Measurements from ENCODE around the gene PRAMEF13.
"Not testable (repeated sequence)": the region's sequence is repeated elsewhere in the genome, so short reads cannot be mapped to it uniquely, and the experiment has no call there.

PRAMEF13 gene

GRCh38 chr1:13201309-13201708, at the start of gene PRAMEF13:
Gene PRAMEF13, minus strand, starts transcription at chr1:13201409. Its CDS starts 1,820 bp downstream, at chr1:13199589.
- DNase-seq, result not testable (repeated sequence)

- DNase-seq, result not testable (repeated sequence)
Observed at GRCh38 chr1:13247122-13247521, 45.9 kb upstream of the PRAMEF13 start.

- not testable (repeated sequence) for DNase-seq
Observed at GRCh38 chr1:13246554-13246871, 45.3 kb upstream of the PRAMEF13 start.

GRCh38 chr1:13245841-13246553, 44.8 kb upstream of the PRAMEF13 start:
- not testable (repeated sequence) for DNase-seq

GRCh38 chr1:13243536-13244263, 42.5 kb upstream of the PRAMEF13 start:
- not testable (repeated sequence) for DNase-seq

GRCh38 chr1:13239633-13240032, 38.4 kb upstream of the PRAMEF13 start:
- DNase-seq, result not testable (repeated sequence)

GRCh38 chr1:13237572-13237971, 36.4 kb upstream of the PRAMEF13 start:
- not testable (repeated sequence) for DNase-seq

GRCh38 chr1:13234057-13234456, 32.8 kb upstream of the PRAMEF13 start:
- not testable (repeated sequence) for DNase-seq

- not testable (repeated sequence) for DNase-seq
Observed at GRCh38 chr1:13232056-13232455, 30.8 kb upstream of the PRAMEF13 start.

GRCh38 chr1:13231061-13231750, 30.0 kb upstream of the PRAMEF13 start:
- DNase-seq, result not testable (repeated sequence)

GRCh38 chr1:13230601-13231000, 29.4 kb upstream of the PRAMEF13 start:
- not testable (repeated sequence) for DNase-seq

GRCh38 chr1:13230096-13230495, 28.9 kb upstream of the PRAMEF13 start:
- not testable (repeated sequence) for DNase-seq

- no peak for DNase-seq
Observed at GRCh38 chr1:13228343-13228781, 27.2 kb upstream of the PRAMEF13 start.

- DNase-seq, result not testable (repeated sequence)
Observed at GRCh38 chr1:13227271-13228055, 26.3 kb upstream of the PRAMEF13 start.

- DNase-seq, result not testable (repeated sequence)
Observed at GRCh38 chr1:13225675-13226204, 24.5 kb upstream of the PRAMEF13 start, which contains the start of gene PRAMEF18. Gene PRAMEF18, minus strand, starts transcription at chr1:13226154. Its CDS starts 48 bp downstream, at chr1:13226106.

GRCh38 chr1:13224480-13225060, 23.4 kb upstream of the PRAMEF13 start:
- no peak for DNase-seq

- DNase-seq, result not testable (repeated sequence)
Observed at GRCh38 chr1:13222788-13223187, 21.6 kb upstream of the PRAMEF13 start.

- DNase-seq, result not testable (repeated sequence)
Observed at GRCh38 chr1:13219203-13219602, 18.0 kb upstream of the PRAMEF13 start.

GRCh38 chr1:13216619-13217018, 15.4 kb upstream of the PRAMEF13 start:
- not testable (repeated sequence) for DNase-seq

GRCh38 chr1:13208712-13209111, 7.5 kb upstream of the PRAMEF13 start:
- not testable (repeated sequence) for DNase-seq

GRCh38 chr1:13171548-13171947, 29.7 kb downstream of the PRAMEF13 start, which contains the start of gene PRAMEF9:
Gene PRAMEF9, plus strand, starts transcription at chr1:13171848. Its CDS starts 3,433 bp downstream, at chr1:13175281.
- not testable (repeated sequence) for DNase-seq

- not testable (repeated sequence) for DNase-seq
Observed at GRCh38 chr1:13165531-13165930, 35.7 kb downstream of the PRAMEF13 start, which contains the start of gene HNRNPCL4. Gene HNRNPCL4, minus strand, starts transcription at chr1:13165631. Its CDS starts 164 bp downstream, at chr1:13165467.

Measured in NCI-H510A treated with DMSO at 0.1 percent for 48 hours (cell line).